Activated T-helper 1 cell treated with Interleukin-2 at 50 U/mL for 16 hours (primary cell): ENCODE measurements around the gene FBXO42.
A peak's percentile ranks its signal among the peaks of the same experiment; 100 is the strongest.
"Not testable (repeated sequence)": the region's sequence is repeated elsewhere in the genome, so short reads cannot be mapped to it uniquely, and the experiment has no call there.

Experiments used
- DNase-seq: peaks from one replicate; pipeline ENCODE4 v3.0.0-alpha.2; 2020; ENCODE audit warnings: low read depth

Gene FBXO42

DNA sequence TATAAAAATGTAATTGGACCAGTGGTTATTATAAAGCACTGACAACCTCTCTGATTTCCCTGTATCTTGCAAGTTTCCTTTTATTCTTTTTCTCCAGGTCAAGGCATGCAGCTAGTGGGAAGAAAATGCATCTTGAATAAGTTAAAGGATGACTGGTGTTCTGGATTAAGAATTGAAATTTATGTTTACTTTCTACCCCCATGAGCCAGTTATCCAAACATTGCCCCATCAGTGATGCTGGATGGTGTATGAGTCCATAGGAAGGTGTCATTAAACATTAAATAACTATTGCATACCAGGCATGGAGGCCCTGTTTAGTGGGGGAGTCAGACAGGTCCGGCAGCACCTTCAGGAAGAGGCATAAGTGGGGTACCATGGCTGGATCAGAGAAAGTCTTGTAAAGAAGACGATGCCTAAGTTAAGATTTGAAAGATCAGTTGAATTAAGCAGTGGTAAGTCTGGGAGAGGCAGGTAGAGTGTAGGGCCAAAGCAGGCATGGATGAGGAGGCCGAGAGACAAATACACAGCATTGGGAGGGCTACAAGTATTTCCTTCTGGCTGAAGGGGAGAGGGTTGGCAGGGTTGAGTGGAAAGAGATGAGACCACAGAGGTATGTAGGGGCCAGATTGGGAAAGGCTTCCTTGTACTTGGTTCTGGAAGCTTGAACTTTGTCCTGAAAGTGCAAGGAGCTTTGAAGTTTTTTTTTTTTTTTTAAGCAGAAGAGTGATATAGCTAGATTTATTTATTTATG lies 20.4 kb upstream of the FBXO42 start:
- no peak for DNase-seq

DNA sequence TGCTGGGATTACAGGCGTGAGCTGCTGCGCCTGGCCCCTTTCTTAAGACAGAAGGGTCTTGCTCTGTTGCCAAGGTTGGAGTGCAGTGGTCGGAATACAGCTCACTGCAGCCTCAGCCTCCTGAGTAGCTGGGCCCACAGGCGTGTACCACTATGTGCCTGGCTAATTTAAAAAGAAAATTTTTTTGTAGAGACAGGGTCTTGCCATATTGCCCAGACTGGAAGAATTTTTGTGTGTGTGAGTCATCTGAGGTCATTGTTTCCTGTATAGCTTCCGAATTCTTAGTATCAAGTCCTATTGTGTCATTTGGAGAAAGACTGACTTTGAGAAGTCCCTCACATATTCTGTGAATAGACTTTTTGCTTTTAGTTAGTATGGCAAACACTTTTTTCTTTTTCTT lies 19.4 kb upstream of the FBXO42 start:
- DNase-seq: no peak

DNA sequence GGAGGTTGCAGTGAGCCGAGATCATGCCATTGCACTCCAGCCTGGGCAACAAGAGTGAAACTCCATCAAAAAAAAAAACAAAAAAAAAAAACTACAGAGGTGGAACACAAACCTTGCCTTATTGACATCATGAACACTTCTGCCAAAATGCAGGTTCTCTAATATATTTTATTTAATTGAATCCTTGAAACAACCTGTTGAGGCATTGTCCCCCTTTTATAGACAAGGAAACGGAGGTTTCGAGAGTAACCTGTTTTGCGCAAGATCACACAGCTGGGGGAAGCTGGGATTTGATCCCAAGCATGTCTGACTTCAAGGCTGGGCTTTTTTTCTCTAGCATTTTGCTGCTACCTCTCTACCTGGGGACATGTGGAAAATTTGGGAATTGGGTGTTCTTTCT lies 17.5 kb upstream of the FBXO42 start:
- DNase-seq: no peak

DNA sequence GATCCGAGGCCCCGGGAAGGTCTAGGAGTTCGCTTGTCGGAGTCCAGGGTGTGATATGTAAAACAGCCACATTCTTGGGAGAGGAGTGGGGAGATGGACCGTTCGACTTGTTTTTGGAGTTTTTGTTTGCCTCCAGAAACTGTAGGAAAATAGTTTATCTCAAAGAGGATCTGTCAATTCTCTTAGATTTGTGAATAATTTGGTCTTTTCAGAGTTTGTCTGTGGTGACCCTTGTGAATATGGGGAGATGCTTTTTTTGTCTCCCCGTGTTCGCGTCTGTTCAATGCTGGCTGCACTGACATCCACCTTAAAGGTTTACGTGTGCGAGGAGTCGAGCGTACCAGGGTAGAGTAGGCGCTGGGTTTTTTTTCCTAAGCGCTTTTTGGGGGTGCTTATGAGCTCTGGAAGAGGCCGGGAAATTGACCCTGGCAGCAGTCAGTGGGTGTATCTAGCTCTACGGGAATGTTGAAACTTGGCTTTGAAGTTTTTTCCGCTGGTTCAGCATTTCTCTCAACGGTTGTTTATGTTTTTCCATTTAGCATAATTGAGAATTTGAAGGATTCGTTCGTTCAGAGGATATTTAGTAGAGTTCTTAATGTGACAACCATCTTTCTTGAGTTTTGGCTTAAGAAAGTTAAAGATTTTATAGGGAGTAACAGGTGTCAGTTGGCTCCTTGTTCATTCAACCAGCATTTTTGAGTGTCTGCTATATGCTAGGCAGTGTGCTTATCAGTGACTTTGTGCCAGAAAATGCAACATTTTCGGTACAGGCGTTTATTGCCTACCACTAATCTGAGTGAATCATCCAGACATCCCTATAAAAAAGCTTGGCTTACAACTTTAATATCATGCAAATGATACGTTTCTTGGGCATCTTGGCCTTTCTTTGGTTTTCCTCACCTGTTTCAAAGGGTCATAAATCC lies 15.9 kb upstream of the FBXO42 start:
- no peak for DNase-seq

DNA sequence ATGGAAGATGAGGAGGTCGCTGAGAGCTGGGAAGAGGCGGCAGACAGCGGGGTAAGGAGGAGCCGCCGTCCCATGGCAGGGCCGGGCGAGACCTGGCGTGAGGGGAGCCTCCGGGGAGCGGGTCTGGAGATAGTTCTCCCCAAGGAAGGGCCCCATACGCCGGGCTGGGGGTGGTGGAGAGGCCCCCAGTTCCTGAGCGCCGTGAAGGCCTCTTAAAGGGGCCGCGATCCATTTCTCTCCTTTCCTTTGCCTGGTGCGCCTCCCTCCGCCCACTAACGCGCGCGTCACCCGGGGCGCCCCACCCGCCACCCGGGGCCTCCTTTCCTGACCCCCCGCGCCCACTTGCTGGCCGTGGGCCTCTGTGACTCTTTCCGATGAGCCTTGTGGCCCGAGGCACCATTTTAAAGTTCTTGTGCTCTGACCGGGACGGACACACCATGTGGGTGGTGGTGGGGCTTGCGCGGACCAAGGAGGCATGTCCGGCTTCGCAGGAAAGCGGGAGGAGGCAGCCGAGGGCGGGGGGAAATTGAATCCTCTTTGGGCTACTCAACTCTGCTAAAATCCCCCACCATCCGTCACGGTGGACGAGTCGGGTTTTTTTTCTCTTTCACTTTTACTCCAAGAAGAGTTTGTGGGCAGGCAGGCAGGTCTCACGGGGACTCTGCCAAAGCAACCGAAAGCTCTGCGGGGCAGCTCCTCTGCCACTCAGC lies 15.1 kb upstream of the FBXO42 start:
- peak; percentile 66 for DNase-seq

DNA sequence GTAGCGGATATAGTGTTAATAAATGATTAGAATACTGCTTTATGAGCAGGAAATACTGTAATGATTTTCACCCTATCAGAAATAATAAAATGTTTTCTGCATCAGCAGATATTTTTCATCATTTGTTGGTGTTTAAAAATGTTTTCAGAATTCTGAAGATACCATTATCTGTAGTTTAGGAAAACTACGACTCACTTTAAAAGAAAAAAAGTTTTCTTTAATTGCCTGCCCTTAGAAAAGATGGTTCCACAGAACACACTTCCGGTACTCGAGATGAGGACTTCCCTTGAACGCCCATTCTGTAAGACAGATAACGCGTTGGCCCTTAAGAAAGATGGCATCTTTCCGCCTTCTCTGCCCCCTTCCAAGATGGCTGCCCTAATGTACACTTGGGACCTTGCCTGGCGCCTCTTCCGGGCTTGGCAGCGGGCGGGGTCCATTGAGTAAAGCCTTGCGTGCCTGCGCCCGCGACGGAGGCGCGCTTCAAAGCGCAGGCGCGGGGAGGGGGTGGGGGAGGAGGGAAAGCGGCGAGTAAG lies 14.5 kb upstream of the FBXO42 start, which contains the start of gene SZRD1:
SZRD1 (plus strand) TSS at position 521 of the 536 bp plus-strand sequence. CDS start 16 bp downstream, outside the sequence.
- DNase-seq: peak; percentile 95

DNA sequence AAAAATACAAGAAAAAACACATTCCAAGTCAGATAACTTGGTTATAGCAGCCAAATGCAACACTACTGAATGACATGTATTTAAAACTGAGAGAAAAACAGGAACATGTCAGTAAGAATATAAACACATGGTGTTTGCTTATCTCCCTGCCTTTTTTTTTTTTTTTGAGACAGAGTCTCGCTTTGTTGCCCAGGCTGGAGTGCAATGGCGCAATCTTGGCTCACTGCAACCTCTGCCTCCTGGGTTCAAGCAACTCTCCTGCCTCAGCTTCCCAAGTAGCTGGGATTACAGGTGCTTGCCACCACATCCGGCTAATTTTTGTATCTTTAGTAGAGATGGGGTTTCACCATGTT lies 12.8 kb upstream of the FBXO42 start:
- not testable (repeated sequence) for DNase-seq

DNA sequence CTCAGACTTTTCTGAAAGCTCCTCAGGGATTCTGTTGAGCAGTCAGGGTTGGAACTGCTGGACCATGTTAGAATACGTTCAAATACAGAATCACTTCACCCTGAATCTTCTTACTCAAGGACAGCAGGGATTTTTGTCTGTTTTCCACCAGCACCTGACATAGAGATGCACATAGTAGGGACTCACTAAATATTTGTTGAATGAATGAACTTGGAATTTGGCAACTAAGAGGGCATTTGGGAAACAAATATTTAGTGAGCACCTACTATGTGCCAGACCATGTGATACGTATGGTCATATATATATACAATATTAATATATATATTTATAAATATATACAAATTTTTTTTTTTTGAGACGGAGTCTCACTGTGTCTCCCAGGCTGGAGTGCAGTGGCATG lies 4.6 kb upstream of the FBXO42 start:
- no peak for DNase-seq

DNA sequence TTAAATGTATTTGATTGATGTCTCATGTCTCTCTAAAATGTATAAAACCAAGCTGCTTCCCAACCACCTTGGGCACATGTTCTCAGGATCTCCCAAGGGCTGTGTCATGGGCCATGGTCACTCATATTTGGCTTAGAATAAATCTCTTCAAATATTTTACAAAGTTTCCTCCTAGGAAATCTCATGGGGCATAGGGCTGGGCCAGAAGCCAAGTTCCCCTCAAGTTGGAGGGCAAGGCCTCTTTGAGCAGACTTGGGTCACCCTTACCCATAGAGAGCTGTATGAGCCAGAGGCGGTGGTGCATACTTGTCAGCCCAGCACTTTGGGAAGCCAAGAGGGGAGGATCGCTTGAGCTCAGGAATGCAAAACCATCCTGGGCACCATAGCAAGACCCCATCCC lies 2.3 kb upstream of the FBXO42 start:
- DNase-seq: no peak

DNA sequence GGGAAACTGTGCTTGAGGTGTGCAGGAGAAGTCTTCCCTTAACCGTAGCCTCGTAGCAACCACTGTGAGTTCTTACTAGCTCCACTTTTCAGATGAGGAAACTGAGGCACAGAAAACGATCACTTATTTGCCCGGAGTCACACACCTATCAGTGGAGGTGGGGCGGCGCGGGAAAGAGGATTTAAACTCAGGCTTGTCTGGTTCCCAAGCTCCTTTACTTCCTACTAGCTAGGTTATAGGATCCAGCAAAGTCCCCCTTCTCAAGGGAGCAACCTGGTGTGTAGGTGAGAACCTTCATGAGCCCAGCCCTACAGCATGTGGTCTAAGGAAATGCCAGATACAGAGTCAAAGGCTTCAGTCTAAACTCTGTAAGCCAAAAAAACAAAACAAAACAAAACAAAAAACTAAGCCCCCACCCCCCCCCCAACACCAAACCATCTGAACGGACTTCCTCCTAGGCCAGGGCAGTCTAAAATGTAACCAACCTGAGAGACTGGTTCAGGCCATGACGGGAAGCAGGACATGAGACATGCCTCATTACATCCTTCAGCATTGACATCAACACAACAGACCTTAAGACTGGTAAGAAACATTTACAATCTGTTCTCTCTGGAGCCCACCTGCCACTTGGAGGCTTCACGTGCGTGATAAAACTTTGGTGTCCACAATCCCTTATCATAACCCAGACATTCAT lies 709 bp upstream of the FBXO42 start:
- no peak for DNase-seq

DNA sequence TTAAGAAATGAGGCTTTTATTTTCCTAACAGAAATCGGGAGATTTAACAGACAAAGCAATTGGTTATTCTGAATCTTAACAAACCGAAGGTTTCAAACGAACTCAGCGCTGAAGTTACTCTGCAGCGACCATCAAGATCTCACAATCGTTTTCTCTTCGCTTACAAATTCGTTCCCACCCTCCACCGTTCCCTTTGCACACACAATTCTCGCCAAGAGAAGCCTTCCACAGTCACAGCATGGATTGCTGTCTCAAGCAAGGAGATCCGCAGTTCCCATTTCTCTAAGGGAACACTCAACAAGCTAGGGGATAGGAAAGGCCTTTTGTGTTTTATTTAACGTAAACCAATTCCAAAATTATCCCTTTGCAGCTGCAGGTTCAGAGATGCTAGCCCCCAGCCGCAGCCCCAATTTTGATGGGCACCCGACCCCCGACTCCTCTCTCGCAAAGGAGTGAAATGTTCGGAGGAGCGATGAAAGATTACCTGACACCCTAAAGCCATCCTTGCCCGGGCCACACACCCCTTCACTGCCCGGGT lies 755 bp downstream of the FBXO42 start:
- no peak for DNase-seq

DNA sequence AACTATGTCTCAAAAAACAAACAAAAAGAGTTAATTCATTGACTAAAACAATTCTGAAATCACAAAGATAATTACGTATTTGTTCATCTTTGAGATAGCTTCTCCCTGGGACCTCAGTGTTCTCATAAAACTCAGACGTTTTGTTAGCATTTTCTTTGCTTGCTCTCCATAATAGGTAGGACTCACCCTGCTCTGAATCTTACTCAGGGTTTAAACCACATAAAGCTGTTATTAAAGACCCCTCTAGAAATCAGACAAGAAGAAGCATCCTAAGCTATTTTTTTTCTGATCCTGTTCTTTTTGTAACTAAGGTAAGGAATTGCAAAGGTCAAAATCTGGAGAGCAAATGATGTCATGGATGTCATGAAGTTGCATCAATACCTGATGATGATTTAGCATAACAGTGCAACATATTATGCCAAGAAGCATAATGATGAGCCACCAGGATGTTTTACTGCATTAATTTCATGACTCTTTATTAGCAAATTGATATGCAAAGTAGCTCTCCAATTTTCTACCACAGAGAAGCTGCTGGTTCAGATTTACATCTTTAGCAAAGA lies 2.4 kb downstream of the FBXO42 start:
- DNase-seq: no peak

DNA sequence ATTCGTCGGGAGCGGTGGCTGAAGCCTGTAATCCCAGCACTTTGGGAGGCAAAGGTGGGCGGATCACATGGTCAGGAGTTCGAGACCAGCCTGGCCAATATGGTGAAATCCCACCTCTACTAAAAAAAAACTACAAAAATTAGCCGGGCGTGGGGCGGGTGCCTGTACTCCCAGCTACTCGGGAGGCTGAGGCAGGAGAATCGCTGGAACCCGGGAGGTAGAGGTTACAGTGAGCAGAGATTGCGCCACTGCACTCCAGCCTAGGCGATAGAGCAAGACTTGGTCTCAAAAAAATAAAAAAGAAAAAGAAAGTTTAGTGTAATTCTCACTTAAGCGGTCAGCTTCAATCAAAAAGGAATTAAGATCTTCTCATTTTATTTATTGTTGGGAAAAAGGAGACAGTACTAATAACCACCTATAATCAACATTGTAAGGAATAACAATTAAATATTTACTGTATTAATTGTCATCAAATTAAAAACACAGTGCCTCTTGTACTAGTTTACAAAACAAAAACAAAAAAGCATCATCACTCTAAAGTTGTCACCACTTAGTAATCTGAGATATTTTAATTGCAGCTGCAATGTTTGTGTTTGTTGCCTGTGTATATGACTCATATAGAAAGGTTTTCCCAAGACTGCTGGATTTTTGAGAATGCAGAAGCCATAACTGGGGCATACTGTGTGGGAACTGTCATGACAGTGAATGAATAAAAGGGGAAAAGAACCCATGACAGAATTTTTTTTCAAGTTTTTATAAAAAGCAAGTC lies 3.7 kb downstream of the FBXO42 start:
- DNase-seq: no peak

DNA sequence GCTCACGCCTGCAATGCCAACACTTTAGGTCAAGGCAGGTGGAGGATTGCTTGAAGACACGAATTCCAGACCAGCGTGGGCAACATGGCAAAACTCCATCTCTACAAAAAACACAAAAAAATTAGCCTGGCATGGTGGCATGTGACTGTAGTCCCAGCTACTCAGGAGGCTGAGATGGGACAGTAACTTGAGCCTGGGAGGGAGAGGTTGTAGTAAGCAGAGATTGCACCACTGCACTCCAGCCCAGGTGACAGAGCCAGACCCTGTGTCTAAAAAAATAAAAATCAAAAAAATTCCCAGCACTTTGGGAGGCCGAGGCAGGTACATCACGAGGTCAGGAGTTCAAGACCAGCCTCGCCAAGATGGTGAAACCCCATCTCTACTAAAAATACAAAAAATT lies 9.0 kb downstream of the FBXO42 start:
- DNase-seq: not testable (repeated sequence)

DNA sequence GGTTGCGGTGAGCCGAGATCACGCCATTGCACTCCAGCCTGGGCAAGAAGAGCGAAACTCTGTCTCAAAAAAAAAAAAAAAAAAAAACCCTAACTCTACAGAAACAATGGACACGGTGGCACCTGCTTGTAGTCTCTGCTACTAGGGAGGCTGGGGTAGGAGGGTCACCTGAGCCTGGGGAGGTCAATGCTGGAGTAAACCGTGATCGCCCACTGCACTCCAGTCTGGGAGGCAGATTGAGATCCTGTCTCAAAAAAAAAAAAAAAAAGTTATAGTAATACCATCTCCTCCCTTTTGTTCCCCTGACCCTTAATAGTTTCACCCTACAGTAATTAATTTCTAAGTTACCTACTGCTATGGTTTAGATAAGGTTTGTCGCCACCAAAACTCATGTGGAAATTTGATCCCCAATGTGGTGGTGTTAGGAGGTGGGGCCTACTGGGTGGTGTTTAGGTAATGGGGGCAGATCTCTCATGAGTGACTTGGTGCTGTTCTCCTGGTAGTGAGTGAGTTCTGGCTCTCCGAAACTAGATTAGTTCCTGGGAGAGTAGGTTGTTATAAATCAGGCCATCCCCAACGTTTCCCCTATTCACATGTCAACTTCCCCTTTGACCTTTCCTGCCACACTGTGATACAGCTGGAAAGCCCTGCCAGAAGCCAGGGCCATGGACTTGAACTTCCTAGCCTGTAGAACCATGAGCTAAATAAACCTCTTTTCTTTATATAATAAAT lies 9.8 kb downstream of the FBXO42 start:
- no peak for DNase-seq

DNA sequence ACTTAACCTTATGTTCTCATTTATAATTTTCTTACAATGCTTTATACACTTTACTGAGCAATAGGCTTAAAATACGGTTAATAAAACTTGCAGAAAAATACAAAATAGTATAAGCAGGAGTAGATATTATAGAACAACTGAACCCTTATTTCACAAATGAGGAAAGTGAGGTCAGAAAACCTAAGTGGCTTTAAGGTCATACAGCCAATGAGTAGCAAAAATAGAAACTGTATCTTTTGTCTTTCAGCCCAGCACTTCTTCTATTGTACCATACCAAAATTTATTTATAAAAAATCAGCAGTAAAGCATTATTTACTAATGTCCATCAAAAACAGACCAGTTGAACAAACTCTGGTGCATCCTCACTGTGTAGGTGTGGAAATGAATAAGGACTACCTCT lies 11.6 kb downstream of the FBXO42 start:
- no peak for DNase-seq

DNA sequence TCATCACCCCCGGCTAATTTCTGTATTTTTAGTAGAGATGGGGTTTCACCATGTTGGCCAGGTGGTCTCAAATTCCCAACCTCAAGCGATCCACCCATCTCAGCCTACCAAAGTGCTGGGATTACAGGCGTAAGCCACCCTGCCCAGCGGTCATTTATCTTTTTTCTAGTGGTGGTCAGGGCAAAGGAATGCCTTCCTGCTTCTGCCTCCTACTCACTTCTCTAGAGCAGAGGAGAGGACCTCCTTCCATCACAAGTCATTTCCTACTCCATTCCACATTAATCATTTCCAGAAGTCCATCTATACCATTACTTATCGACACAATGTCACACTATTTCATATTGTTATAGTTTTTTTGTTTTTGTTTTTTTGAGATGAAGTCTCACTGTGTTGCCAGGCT lies 13.3 kb downstream of the FBXO42 start:
- no peak for DNase-seq

DNA sequence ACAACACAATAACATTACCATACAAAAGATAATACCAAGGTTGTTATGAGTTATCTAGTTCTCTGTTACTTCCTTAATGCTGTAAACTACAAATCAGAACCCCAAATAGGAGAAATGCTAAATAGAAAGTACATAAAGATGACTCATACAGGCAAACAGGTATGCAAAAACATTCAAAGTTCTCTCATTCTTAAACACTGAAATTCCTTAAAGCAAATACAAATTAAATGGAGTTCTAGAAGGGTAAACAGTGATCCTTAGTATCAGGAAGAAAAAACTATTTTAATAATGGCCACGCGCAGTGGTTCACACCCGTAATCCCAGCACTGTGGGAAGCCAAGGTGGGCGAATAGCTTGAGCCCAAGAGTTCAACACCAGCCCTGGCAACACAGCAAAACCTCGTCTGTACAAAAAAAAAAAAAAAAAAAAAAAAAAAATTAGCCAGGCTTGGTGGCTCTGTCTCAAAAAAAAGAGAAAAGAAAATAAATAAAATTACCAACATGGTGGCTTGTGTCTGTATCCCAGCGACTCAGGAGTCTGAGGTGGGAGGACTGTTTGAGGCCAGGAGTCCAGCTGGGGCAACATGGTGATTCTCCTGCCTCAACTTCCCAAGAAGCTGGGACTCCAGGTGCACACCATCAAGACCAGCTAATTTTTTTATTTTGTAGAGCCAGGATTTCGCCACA lies 17.5 kb downstream of the FBXO42 start:
- DNase-seq: no peak

DNA sequence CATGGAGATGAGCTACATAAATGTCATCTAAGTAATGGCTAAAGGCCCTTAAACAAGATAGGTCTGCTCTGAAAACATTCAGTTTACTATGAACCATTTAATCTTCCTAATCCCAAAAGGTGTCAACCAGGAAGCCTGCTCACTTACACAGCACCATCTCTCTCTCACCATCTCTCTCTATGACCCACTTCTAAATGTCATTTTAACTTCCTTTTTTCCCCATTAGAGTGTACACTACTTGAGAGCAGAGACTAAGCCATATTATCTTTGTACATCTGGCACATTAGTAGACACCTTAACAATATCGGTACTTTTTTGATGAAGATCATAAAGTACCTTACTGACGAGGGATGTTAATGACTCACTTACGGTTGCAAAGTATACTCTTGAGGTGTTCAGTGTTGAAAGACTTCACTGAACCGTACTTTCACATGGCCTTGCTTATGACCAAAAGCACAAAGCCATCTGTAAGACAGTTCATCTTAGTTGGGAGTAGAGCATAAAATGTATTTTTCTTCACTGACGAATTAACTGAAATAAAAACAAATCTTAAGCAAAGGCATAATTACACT lies 25.4 kb downstream of the FBXO42 start:
- DNase-seq: no peak
